Right lung (tissue), 5 donors: ENCODE data around the gene FANCC. TPM values are rescaled to one million over a fixed set of nuclear protein-coding genes. Genes with fewer than 3 reads are reported as not detected.

ENCODE experiments used
- DNase-seq, 2 donors: peaks; one replicate each; pipeline ENCODE4 v3.0.0-alpha.2; 2013
- polyA plus RNA-seq, 5 donors: library from polyadenylated mRNA; unstranded; fragments of 120-200 nt; gene quantifications; one replicate each; pipeline versions ENCODE4 v1.2.1 to v1.2.3, GENCODE V29; 2013; ENCODE audit warnings: inconsistent platforms in 1 of 5, low replicate concordance in 1 of 5; ENCODE audit not compliant: insufficient read length in 5 of 5, insufficient read depth in 1 of 5

Gene FANCC
- polyA plus RNA-seq, 5 donors: 22.7 to 31.7 (median 23.8) TPM

DNA sequence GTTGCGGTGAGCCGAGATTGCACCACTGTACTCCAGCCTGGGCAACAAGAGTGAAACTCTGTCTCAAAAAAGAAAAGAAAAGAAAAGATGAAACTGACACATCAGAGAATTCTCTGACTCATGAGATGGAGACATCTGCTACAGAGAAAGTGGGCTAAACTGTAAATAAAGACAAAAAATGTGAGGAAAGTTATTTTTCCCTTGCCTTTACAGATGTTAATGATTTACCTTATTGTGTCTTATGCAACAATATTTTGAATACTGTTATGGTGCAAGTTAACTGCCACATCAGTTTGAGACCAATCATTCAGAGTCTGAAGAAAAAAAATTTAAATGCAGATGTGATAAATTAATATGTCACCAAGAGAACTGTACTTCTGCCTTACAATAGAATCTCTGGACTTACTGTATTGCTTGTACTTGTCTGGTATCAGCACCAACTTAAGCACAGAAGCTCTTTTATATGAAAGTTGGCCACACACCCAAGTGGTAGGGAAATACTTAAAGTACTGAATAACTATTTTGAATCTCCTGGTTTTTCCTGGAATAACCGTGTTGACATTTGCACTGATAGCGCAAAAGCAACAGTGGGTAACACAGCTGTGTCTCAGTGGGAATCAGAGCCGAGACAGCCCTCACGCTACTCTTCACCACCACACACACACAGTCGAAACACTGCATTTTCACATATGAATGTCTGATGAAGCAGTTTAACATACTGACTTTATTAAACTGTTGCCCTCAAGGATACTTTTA, 169.9 kb downstream of the FANCC start:
- no peak for DNase-seq

DNA sequence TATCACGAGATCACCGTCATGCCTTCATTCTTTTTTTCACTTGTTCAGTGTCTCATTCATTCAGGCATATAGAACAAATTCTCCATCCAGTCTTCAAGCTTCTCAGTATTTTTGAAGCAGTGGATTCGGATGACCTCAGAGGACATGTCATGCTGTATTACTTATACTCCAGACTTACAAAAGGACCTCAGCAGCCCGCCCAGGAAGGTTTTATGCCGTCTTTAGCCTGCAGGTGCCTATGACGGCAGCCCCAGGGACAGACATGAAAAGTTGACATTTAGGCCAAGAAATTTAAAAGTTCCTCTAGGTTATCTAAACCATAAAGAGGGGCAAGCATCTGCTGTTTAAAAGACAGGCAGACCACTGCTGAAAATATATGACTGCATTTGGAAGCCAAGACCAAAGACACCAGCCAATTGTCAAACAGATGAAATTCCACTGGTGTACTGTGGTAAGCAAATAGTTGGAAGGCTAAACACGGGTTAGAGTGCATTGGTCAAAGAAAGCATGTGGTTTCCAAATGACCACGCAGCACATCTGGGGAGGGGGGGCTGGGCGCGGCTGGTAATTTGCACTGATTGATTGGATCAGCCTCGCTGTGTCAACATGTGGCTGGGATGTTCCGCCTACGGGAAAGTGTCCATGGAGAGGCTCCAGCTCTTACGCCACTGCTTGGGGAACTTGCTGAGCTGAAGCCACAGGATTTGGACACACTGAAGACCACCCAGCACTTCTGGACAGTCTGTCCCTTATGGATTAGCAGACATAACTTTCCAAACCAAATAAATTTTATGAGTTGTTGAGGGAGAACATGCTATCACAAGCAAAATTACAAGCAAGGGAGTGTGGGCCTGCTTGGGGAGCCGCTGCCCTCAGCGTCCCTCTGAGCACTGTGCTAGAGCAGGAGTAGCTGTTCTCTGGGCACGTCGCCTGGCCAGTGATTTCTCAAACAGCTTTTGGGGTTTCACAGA, 173.6 kb downstream of the FANCC start:
- DNase-seq: peak; percentile 96 to 97

GRCh38 chr9:95142728-95143127, 174.8 kb downstream of the FANCC start:
- no peak for DNase-seq

DNA sequence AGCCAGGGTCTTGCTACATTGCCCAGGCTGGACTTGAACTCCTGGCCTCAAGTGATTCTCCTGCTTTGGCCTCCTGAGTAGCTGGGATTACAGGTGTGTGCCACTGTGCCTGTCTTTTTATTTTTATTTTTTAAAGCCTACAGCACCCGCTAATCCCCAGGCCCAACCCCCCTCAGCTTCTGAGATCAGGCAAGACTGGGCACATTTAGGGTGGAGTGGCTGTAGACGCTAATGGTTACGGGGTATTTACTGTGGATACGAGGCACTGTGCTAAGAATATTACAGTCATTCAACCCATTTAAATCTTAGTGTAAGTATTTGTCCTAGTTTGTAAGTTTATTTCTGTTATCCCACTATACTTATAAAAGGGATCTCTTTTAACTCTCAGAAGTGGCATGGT, 175.2 kb downstream of the FANCC start:
- DNase-seq: no peak

DNA sequence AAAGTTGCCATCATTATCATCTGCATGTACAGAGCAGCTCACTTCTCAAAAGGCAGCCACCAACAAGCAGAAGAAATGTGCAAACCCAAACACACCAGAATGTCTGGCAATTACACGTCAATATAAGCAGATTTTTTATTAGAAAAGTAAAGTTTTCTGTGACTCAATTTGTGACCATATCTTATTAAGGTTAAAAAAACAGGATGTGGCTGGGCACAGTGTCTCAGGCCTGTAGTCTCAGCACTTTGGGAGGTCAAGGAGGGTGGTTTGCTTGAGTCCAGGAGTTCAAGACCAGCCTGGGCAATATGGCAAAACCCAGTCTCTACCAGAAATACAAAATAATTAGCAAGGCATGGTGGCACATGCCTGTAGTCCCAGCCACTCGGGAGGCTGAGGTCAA, 176.7 kb downstream of the FANCC start:
- no peak for DNase-seq

DNA sequence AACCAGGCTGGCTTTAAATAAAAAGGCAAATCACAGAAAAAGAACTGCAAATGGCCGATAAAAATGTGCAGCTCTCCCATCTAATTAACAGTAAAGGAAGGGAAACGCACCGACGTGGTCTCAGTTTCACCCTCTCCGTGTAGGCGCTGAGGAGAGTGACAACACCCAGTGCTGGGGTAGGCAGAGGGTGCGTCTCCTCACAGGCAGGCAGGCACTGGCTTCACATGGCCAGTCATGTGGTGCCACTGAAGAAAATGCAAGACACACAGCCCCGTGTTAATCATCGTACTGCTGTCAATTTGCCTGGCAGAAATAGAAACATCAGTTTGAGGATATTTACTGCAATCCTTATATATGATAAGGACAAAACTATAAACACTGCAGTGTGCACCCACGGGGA, 178.4 kb downstream of the FANCC start:
- DNase-seq: no peak

DNA sequence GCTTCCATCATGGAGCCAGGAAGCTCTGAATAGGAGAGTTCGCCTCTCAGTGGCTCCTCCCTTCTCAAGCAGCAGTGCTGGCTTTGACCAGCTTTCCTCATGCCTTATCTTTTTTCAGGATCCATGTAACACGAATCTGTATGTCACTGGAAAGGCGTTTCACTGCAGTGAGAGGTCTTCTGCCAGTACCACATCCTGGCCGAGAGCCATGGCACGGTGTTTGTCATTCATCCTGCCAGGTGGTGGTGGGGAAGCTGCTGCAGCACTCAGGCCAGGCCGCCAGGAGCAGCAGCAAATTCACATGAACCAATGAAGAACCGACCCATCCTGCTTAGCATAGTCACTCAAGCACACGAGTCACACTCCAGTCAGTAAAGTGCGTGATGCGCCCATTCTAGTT, 179.0 kb downstream of the FANCC start:
- no peak for DNase-seq

- DNase-seq: no peak
Measured at GRCh38 chr9:95137587-95138145, 179.8 kb downstream of the FANCC start.

DNA sequence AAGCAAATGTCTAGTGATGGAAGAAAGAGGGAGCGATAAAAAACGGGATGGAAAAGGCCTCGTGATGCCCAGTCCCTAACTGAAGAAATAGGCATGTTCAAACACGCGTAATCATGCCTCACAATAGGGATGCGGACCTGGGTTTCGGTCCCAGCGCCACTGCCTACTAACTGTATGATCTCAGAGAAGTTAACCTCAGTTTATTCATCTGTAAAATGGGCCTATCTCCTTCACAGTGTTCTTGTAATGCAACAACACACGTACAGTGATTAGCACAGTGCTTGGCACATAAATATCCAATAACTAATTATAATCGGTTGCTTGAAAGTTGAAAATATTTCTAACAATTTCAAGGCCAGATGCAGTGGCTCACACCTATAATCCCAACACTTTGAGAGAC, 181.8 kb downstream of the FANCC start:
- no peak for DNase-seq

DNA sequence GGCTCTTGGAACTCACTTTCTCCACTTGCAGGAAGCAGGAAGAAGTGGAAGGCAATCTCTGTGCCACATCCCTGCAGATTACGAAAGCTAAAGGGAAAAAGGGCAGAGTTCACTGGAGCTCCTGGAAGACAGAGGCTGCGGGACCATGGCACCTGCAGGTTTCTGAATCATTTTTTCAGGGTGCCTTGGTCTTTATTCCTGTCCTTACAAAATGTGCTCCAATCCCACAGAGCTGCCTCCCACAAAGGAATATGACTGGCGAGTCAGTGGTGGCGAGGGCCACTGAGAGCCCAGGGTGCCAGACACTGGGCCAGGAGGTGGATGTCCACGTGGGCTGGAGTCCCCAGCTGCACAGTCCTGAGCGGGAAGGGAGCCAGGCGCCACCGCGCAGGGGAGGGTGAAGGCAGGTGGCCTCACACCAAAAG, 183.0 kb downstream of the FANCC start:
- no peak for DNase-seq

DNA sequence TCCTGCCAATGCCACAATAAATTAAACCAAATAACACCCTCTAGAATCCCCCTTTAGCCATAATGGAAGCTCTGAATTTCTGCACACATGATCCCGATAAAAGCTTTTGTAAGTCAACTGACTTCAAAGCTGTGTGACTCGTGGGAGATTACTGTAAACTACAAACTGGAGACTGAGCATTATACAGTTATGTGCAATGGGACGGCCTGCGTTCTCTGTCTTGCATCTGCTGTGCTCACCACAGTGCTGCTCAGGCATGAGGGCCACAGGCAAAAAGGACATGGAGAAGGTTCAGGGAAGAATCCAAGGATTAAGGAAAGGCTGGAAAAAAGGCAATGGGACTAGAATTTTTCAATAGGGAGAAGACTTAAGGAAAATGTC, 184.2 kb downstream of the FANCC start:
- DNase-seq: no peak

DNA sequence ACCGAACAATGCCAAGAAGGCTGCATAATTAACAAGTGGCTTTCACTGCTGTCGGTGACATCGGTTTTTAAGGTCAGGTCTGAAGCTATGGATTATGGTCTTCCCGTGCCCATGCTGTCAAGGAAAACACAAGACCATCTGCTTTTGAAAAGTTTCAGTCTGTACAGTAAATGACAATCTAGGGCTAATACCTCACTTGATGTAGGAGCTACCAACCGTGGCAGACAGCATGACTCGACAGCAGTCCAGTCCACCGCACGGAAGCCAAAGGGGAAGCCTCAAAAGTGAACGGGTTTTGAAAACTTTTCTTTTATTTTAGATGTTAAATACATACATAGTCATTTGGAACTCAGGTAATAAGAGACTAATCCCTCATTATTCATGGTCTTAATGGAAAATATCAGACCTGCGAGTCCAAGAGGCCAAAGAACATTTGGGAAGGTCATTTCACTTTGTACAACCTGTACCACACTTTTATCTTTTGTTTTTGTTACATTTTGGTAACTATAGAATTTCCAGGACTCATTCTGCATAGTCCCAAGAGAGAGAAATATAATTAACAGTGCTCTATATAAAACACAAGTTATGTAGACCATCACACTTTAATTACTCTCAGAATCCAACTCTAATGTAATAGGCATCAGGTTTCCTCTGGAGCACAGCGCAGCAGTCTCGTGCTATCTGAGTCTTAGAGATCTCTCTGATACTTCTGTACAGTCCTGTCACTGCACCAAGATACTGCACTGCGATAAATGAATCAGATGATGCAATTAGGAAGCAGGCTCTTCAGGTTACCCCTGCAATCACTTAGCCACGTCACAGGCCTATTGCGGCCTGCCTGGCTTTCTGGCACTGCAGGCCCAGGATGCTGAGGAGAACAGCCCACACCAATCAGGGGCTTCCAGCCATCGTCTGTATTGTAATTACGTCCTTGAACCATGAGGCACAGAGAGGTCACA, 184.9 kb downstream of the FANCC start:
- DNase-seq: no peak

DNA sequence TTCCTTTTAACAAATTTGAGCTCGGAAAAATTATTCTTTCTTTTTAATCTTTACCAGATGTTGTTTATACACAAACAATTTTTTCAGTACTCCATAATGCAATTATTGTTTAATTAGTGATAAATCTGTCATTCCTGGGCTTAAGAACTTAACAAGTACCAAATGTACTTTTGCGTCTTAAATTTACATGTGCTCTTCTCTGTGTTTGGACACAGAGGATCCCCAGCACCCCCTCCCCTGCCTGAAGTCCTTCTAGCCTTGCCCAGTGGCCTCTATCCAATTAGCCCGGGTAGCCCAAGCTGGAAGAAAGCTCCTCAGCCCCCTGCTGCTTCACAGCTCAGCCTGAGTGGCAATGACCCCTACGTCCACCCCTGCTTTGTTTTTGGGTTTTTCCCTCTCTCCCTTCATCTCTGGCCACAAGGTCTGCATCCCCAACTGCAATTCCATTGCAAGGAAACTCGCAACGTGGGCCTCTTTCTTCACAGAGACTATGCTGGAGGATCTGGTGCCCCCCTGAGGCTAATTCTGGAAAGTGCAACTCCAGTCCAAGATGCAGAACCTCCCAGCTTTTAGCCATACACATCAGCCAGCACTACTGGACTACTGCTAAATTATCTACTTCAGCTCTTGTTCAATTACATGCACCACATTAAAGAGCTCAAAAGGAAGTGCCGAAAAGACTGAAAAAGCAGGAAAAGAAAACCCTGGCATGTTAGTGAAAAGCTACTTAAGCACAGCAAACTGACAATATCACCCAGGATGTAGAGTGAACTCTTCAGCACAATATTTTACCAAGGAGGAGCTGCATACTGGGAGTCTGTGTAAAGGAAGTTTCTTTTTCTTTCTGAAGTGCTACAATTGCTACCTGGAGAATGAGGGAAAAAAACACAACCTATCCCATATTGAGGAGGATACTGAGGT, 186.2 kb downstream of the FANCC start:
- DNase-seq: peak; percentile 60 to 75

- DNase-seq: no peak
Measured at GRCh38 chr9:95130484-95130883, 187.0 kb downstream of the FANCC start.

DNA sequence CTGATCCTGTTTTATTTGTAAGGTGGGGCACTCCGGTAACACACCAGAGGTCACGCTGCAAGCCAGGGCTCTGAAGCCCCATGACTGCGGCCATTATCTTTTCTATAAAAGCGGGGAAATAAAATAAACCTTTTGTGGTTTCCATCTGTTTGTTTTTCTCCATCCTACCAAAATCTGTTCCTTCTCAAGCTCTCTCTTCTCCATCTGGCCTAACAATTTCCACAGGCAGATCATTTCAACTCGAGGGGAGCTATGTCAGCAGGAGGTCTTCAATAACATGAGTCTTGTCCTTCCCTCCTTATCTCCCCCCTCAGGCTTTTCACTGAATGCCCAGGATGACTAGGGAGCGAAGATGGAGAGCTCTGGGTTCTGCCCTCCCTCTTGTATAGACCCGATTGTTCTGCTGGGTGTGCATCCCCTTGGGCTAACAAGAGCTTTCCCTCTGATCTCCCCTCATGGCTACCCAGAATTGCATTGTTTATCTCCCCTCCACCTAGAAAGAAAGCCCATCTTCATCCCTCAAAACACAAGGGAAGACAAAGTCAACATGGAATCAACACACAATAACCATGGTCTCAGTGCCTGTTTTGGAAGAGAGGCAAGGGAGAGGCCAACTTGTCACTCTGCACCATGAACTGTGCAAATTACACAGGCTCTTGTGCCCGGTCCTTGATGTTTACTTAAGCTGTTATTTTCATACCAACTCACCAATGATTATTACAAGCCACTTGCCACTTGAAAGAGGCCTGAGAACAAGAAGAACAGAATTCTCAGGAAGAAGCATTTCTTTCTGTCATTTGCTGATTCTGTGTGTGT, 187.8 kb downstream of the FANCC start:
- no peak for DNase-seq

DNA sequence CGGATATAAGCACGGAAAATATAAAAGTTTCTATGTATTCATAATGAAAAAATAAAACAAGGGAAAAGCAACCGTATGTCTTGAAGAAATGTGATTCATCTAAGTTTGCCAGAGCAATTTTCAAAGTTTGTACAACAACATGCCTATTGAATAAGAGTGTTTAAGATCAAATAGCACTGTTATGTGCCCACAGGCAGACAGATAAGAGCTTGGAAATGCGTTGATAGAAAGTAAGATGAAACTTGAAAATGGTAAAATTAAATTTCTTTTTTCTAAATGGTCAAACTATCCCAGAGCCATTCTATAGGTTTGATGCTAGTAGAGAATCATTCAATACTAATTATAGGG, 189.4 kb downstream of the FANCC start:
- DNase-seq: no peak

DNA sequence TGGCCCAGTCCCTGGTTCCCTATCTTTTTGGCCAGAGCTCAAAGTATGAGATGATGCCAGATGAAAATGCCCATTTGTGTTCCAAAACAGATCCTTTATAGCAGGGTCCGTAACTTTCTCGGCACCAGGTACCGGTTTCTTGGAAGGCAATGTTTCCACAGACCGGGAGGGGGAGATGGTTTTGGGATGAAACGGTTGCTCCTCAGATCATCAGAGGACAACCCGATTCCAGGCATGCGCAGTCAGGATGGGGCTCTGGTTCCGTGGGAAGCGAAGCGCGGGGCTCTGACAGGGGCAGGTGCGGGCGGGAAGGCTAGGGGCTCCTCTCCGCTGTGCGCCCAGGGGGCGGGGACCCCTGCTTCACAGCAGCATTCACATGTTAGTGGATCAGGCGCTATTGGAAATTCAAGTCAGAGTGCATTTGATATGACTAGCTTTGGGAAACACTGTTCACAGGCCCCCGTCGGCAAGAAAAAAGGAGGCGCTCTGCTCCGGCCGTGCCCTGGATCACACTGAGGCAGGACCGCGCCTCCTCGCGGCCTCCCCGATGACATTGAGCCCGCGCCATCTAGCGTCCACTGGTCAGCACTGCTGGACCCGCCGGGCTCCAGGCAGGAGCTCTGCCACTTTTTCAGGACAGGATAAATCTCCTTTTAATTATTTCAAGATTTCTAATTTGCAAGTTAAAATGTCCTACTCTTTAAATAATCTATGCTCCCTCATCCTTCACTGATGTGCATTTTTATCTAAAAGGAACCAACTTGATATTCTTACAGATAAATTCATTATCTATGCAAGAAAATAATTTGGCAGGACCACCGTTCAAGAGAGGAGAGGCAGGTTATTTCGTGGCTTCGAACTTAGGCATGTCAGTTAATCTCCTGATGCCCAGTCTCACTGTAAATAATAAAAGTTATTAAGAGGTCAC, 190.0 kb downstream of the FANCC start:
- peak; percentile 69 to 76 for DNase-seq

DNA sequence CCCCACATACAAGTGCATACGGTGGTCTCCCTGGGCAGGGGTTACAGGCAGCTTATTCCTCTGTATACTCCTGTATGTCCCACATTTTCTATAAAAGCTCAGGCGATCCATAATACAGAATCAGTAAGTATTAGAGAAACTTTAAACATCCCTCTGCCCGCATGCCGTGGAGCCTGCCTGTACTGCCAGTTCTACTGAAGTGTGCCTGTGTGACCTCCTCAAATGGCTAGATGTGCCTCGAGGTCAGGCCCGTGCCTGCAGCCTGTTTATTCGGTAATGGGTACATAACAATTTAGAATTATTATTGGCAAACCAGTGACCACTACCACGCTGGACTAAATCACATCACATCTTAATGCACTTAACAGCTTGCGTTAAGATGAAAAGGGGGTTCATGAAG, 190.8 kb downstream of the FANCC start:
- DNase-seq: no peak
